ENCODE measurements around the gene GPRIN3.
"Not testable (repeated sequence)": the region's sequence is repeated elsewhere in the genome, so short reads cannot be mapped to it uniquely, and the experiment has no call there.

Gene GPRIN3

DNA sequence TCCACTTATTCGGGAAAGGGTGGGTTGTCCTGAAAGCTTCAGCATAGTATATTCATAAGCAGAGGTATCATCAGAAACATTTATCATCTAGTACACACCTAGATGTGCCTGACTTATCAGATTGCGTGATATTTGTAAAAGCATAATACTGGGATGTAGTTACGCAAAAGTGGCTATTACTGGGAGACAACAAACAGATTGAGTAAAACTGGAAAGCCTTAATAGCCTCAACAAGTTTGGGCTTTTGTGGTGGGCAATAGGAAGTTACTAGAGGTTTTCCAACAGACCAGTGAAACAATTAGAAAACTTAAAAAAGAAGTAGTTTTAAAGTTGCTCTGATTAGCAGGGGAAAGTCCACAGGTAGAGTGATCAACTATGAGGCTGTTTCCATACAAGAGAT lies 39.8 kb downstream of the GPRIN3 start:
- Histone ChIP-seq H3K9ac (ENCODE audit: low read depth in 1 of 2, low read length in 2 of 2) (no peak overlapping the region), H3K4me3 (ENCODE audit: low read length in 2 of 2) (no peak overlapping the region), H3K9me3 (ENCODE audit: control insufficient read depth in 2 of 2, low read length in 2 of 2) (no peaks in the 10 kb centered on the region), H3K27ac (ENCODE audit: low read depth in 2 of 2, low read length in 2 of 2) (no peak overlapping the region), H3K27me3 (ENCODE audit: control insufficient read depth in 2 of 2, insufficient read depth in 2 of 2, low read length in 2 of 2) (no peaks in the 10 kb centered on the region), H3K4me1 (ENCODE audit: control insufficient read depth in 2 of 2, insufficient read depth in 2 of 2, low read length in 2 of 2) (no peaks in the 10 kb centered on the region), H3K36me3 (ENCODE audit: control insufficient read depth in 2 of 2, insufficient read depth in 2 of 2, low read length in 2 of 2) (no peaks in the 10 kb centered on the region)

GRCh38 chr4:89267392-89267791 lies 40.2 kb downstream of the GPRIN3 start:
- no peak overlapping the region for H3K27ac ChIP-seq (ENCODE audit: low read depth in 2 of 2, low read length in 2 of 2)
- no peaks in the 10 kb centered on the region for H3K9me3 ChIP-seq (ENCODE audit: control insufficient read depth in 2 of 2, low read length in 2 of 2)
- no peak overlapping the region for H3K9ac ChIP-seq (ENCODE audit: low read depth in 1 of 2, low read length in 2 of 2)
- no peaks in the 10 kb centered on the region for H3K36me3 ChIP-seq (ENCODE audit: control insufficient read depth in 2 of 2, insufficient read depth in 2 of 2, low read length in 2 of 2)
- H3K27me3 ChIP-seq (ENCODE audit: control insufficient read depth in 2 of 2, insufficient read depth in 2 of 2, low read length in 2 of 2), result no peaks in the 10 kb centered on the region
- no peak overlapping the region for H3K4me3 ChIP-seq (ENCODE audit: low read length in 2 of 2)
- no peaks in the 10 kb centered on the region for H3K4me1 ChIP-seq (ENCODE audit: control insufficient read depth in 2 of 2, insufficient read depth in 2 of 2, low read length in 2 of 2)

GRCh38 chr4:89266128-89266527 lies 41.5 kb downstream of the GPRIN3 start:
- Histone ChIP-seq H3K4me3 (ENCODE audit: low read length in 2 of 2) (no peak overlapping the region), H3K9me3 (ENCODE audit: control insufficient read depth in 2 of 2, low read length in 2 of 2) (no peaks in the 10 kb centered on the region), H3K9ac (ENCODE audit: low read depth in 1 of 2, low read length in 2 of 2) (no peak overlapping the region), H3K36me3 (ENCODE audit: control insufficient read depth in 2 of 2, insufficient read depth in 2 of 2, low read length in 2 of 2) (no peaks in the 10 kb centered on the region), H3K27ac (ENCODE audit: low read depth in 2 of 2, low read length in 2 of 2) (no peak overlapping the region), H3K4me1 (ENCODE audit: control insufficient read depth in 2 of 2, insufficient read depth in 2 of 2, low read length in 2 of 2) (peaks cover 0 to 2% of the 10 kb centered on the region in 2 donors), H3K27me3 (ENCODE audit: control insufficient read depth in 2 of 2, insufficient read depth in 2 of 2, low read length in 2 of 2) (no peaks in the 10 kb centered on the region)

GRCh38 chr4:89263265-89263664 lies 44.3 kb downstream of the GPRIN3 start:
- H3K36me3 ChIP-seq (ENCODE audit: control insufficient read depth in 2 of 2, insufficient read depth in 2 of 2, low read length in 2 of 2), result no peaks in the 10 kb centered on the region
- no peaks in the 10 kb centered on the region for H3K27me3 ChIP-seq (ENCODE audit: control insufficient read depth in 2 of 2, insufficient read depth in 2 of 2, low read length in 2 of 2)
- H3K27ac ChIP-seq (ENCODE audit: low read depth in 2 of 2, low read length in 2 of 2), result no peak overlapping the region
- no peak overlapping the region for H3K4me3 ChIP-seq (ENCODE audit: low read length in 2 of 2)
- no peak overlapping the region for H3K9ac ChIP-seq (ENCODE audit: low read depth in 1 of 2, low read length in 2 of 2)
- H3K4me1 ChIP-seq (ENCODE audit: control insufficient read depth in 2 of 2, insufficient read depth in 2 of 2, low read length in 2 of 2), result peaks cover 0 to 2% of the 10 kb centered on the region in 2 donors
- H3K9me3 ChIP-seq (ENCODE audit: control insufficient read depth in 2 of 2, low read length in 2 of 2), result no peaks in the 10 kb centered on the region

GRCh38 chr4:89259301-89260028 lies 48.1 kb downstream of the GPRIN3 start:
- Histone ChIP-seq H3K9me3 (ENCODE audit: control insufficient read depth in 2 of 2, low read length in 2 of 2) (no peaks in the 10 kb centered on the region), H3K4me1 (ENCODE audit: control insufficient read depth in 2 of 2, insufficient read depth in 2 of 2, low read length in 2 of 2) (peaks cover 0 to 2% of the 10 kb centered on the region in 2 donors)

GRCh38 chr4:89258506-89258905 lies 49.1 kb downstream of the GPRIN3 start:
- Histone ChIP-seq H3K36me3 (ENCODE audit: control insufficient read depth in 2 of 2, insufficient read depth in 2 of 2, low read length in 2 of 2) (no peaks in the 10 kb centered on the region), H3K9me3 (ENCODE audit: control insufficient read depth in 2 of 2, low read length in 2 of 2) (no peaks in the 10 kb centered on the region), H3K27me3 (ENCODE audit: control insufficient read depth in 2 of 2, insufficient read depth in 2 of 2, low read length in 2 of 2) (no peaks in the 10 kb centered on the region), H3K4me3 (ENCODE audit: low read length in 2 of 2) (no peak overlapping the region), H3K27ac (ENCODE audit: low read depth in 2 of 2, low read length in 2 of 2) (no peak overlapping the region), H3K4me1 (ENCODE audit: control insufficient read depth in 2 of 2, insufficient read depth in 2 of 2, low read length in 2 of 2) (peaks cover 3 to 11% of the 10 kb centered on the region in 2 donors), H3K9ac (ENCODE audit: low read depth in 1 of 2, low read length in 2 of 2) (no peak overlapping the region)

More at GRCh38 chr4:89259301-89260028, 48.1 kb downstream of the GPRIN3 start:
- no peaks in the 10 kb centered on the region for H3K27me3 ChIP-seq (ENCODE audit: control insufficient read depth in 2 of 2, insufficient read depth in 2 of 2, low read length in 2 of 2)
- no peak overlapping the region for H3K4me3 ChIP-seq (ENCODE audit: low read length in 2 of 2)
- no peaks in the 10 kb centered on the region for H3K36me3 ChIP-seq (ENCODE audit: control insufficient read depth in 2 of 2, insufficient read depth in 2 of 2, low read length in 2 of 2)
- H3K9ac ChIP-seq (ENCODE audit: low read depth in 1 of 2, low read length in 2 of 2), result no peak overlapping the region
- H3K27ac ChIP-seq (ENCODE audit: low read depth in 2 of 2, low read length in 2 of 2), result no peak overlapping the region

- H3K9me3 ChIP-seq (ENCODE audit: control insufficient read depth in 2 of 2, low read length in 2 of 2), result no peaks in the 10 kb centered on the region
- peaks cover 6 to 20% of the 10 kb centered on the region in 2 donors for H3K4me1 ChIP-seq (ENCODE audit: control insufficient read depth in 2 of 2, insufficient read depth in 2 of 2, low read length in 2 of 2)
- H3K27ac ChIP-seq (ENCODE audit: low read depth in 2 of 2, low read length in 2 of 2), result no peak overlapping the region
- H3K27me3 ChIP-seq (ENCODE audit: control insufficient read depth in 2 of 2, insufficient read depth in 2 of 2, low read length in 2 of 2), result no peaks in the 10 kb centered on the region
- no peak overlapping the region for H3K4me3 ChIP-seq (ENCODE audit: low read length in 2 of 2)
- no peaks in the 10 kb centered on the region for H3K36me3 ChIP-seq (ENCODE audit: control insufficient read depth in 2 of 2, insufficient read depth in 2 of 2, low read length in 2 of 2)
- no peak overlapping the region for H3K9ac ChIP-seq (ENCODE audit: low read depth in 1 of 2, low read length in 2 of 2)
Measured at GRCh38 chr4:89257376-89257775, 50.2 kb downstream of the GPRIN3 start.

GRCh38 chr4:89256203-89256800 lies 51.3 kb downstream of the GPRIN3 start:
- no peaks in the 10 kb centered on the region for H3K36me3 ChIP-seq (ENCODE audit: control insufficient read depth in 2 of 2, insufficient read depth in 2 of 2, low read length in 2 of 2)
- H3K4me3 ChIP-seq (ENCODE audit: low read length in 2 of 2), result no peak overlapping the region
- no peaks in the 10 kb centered on the region for H3K9me3 ChIP-seq (ENCODE audit: control insufficient read depth in 2 of 2, low read length in 2 of 2)
- H3K27ac ChIP-seq (ENCODE audit: low read depth in 2 of 2, low read length in 2 of 2), result no peak overlapping the region
- peaks cover 15 to 24% of the 10 kb centered on the region in 2 donors for H3K4me1 ChIP-seq (ENCODE audit: control insufficient read depth in 2 of 2, insufficient read depth in 2 of 2, low read length in 2 of 2)
- no peaks in the 10 kb centered on the region for H3K27me3 ChIP-seq (ENCODE audit: control insufficient read depth in 2 of 2, insufficient read depth in 2 of 2, low read length in 2 of 2)
- no peak overlapping the region for H3K9ac ChIP-seq (ENCODE audit: low read depth in 1 of 2, low read length in 2 of 2)

GRCh38 chr4:89254847-89255246 lies 52.8 kb downstream of the GPRIN3 start:
- Histone ChIP-seq H3K27ac (ENCODE audit: low read depth in 2 of 2, low read length in 2 of 2) (peak overlapping the region in 1 of 2 donors; percentile 79), H3K4me3 (ENCODE audit: low read length in 2 of 2) (no peak overlapping the region), H3K9me3 (ENCODE audit: control insufficient read depth in 2 of 2, low read length in 2 of 2) (no peaks in the 10 kb centered on the region), H3K9ac (ENCODE audit: low read depth in 1 of 2, low read length in 2 of 2) (no peak overlapping the region), H3K4me1 (ENCODE audit: control insufficient read depth in 2 of 2, insufficient read depth in 2 of 2, low read length in 2 of 2) (peaks cover 15 to 27% of the 10 kb centered on the region in 2 donors), H3K27me3 (ENCODE audit: control insufficient read depth in 2 of 2, insufficient read depth in 2 of 2, low read length in 2 of 2) (no peaks in the 10 kb centered on the region), H3K36me3 (ENCODE audit: control insufficient read depth in 2 of 2, insufficient read depth in 2 of 2, low read length in 2 of 2) (peaks cover 0 to under 1% of the 10 kb centered on the region in 2 donors)

- not testable (repeated sequence) for H3K9ac ChIP-seq (ENCODE audit: low read depth in 1 of 2, low read length in 2 of 2); H3K27me3 ChIP-seq (ENCODE audit: control insufficient read depth in 2 of 2, insufficient read depth in 2 of 2, low read length in 2 of 2); H3K36me3 ChIP-seq (ENCODE audit: control insufficient read depth in 2 of 2, insufficient read depth in 2 of 2, low read length in 2 of 2); H3K9me3 ChIP-seq (ENCODE audit: control insufficient read depth in 2 of 2, low read length in 2 of 2); H3K4me3 ChIP-seq (ENCODE audit: low read length in 2 of 2)
- Histone ChIP-seq H3K4me1 (ENCODE audit: control insufficient read depth in 2 of 2, insufficient read depth in 2 of 2, low read length in 2 of 2) (peaks cover 15 to 27% of the 10 kb centered on the region in 2 donors), H3K27ac (ENCODE audit: low read depth in 2 of 2, low read length in 2 of 2) (peak overlapping the region; percentile 79 to 89)
Measured at GRCh38 chr4:89254347-89254746, 53.3 kb downstream of the GPRIN3 start.

Data from mucosa of rectum (tissue), 2 donors.